Subcutaneous adipose tissue (tissue), 4 donors: ENCODE measurements around the gene CD300E. TPM values are rescaled to one million over a fixed set of nuclear protein-coding genes. Genes with fewer than 3 reads are reported as not detected.

Experiments used
- total RNA-seq, 4 donors: library from RNA; depleted of rRNA; stranded (reverse); fragments of >200 nt; gene quantifications; one replicate each; pipeline ENCODE4 v1.1.0, GENCODE V29; 2016
- TF ChIP-seq, protein P1 (sequence below): fragments of 450-650 bp; IDR thresholded peaks from one replicate; pipeline ENCODE4 v1.5.1; 2016; ENCODE audit warnings: low read depth, mild to moderate bottlenecking, control low read depth, antibody characterized with exemption, moderate library complexity

The CD300E gene
- total RNA-seq, 4 donors from 2014 or later, result 0.38 to 1.2 (median 1.1) TPM

DNA sequence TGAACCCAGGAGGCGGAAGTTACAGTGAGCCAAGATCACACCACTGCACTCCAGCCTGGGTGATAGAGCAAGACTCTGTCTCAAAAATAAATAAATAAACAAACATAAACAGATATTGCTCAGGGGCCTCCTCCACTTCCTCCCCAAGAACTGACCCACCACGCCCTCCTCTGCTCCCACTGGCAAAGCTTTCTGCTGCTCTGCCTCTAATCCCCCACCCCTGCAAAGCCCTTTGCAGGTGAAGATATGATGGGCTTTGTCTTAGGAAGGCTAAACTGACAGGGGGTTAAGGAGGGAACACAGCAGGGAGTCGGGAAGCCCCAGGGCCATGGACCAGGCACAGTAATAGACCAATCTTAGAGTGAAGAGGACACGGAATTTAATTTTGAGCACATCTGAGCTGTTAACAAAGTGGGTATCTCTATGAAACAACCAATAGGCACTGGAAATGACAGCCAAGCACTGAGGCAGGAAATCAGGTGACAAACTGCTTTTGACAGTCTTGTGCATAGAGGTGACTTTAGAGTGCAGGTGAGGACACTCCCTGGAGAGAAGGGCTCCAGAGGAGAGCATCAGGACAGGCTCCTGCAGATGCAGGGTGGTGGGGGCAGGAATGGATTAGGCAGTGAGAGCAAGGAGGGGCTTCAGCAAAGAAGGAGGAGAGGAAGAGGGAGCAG lies 25.1 kb downstream of the CD300E start:
- TF ChIP-seq, protein P1, sequence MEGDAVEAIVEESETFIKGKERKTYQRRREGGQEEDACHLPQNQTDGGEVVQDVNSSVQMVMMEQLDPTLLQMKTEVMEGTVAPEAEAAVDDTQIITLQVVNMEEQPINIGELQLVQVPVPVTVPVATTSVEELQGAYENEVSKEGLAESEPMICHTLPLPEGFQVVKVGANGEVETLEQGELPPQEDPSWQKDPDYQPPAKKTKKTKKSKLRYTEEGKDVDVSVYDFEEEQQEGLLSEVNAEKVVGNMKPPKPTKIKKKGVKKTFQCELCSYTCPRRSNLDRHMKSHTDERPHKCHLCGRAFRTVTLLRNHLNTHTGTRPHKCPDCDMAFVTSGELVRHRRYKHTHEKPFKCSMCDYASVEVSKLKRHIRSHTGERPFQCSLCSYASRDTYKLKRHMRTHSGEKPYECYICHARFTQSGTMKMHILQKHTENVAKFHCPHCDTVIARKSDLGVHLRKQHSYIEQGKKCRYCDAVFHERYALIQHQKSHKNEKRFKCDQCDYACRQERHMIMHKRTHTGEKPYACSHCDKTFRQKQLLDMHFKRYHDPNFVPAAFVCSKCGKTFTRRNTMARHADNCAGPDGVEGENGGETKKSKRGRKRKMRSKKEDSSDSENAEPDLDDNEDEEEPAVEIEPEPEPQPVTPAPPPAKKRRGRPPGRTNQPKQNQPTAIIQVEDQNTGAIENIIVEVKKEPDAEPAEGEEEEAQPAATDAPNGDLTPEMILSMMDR, result no peak

DNA sequence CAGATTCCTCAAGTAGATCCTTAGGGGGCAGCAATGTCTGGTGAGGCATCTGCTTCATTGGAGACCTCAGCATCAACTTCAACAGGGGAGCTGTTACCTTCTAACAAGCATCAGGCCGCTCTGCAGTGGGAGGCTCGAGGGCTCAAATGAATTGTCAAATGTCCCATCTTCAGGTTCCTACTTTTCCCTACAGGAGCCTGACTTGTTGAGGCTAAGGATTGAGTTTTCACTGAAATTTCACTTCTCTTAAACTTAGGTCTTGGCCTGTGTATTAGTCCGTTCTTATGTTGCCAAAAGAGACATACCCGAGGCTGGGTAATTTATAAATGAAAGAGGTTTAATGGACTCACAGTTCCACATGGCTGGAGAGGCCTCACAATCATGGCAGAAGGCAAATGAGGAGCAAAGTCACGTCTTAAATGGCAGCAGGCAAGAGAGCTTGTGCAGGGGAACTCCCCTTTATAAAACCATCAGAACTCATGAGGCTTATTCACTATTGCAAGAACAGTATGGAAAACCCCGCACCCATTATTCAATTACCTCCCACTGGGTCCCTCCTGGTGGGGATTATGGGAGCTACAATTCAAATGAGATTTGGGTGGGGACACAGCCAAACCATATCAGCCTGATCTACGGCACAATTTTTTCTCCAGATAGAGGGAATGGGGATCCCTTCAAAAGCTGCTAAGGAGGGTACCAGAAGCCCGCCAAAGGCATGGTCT lies 26.3 kb downstream of the CD300E start:
- TF ChIP-seq, protein P1, result no peak

DNA sequence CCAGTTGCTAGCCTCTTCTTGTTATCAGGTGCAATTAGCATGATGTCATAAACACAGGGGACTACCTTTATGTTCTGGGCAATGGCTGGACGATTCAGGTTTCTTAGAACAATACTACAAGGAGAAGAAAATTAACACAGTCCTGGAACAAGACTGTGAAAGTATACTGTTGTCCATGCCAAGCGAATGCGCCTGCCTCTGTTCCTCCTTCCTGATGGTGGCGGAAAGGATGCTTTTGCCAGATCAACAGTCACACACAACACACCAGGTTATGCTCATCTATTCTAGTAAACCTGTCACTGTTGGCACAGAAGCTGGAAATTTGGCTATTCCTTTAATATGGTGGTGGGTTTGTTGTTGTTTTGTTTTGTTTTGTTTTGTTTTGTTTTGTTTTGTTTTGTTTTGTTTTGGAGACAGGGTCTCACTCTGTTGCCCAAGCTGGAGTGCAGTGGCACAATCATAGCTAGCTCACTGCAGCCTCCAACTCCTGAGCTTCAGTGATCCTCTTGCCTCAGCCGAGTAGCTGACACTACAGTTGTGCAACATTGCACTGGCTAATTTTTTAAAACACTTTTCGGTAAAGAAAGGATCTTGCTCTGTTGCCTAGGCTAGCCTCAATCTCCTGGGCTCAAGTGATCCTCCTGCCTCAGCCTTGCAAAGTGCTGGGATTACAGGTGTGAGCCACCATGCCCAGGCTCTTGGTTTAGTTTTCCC lies 28.3 kb downstream of the CD300E start:
- TF ChIP-seq, protein P1, result no peak

DNA sequence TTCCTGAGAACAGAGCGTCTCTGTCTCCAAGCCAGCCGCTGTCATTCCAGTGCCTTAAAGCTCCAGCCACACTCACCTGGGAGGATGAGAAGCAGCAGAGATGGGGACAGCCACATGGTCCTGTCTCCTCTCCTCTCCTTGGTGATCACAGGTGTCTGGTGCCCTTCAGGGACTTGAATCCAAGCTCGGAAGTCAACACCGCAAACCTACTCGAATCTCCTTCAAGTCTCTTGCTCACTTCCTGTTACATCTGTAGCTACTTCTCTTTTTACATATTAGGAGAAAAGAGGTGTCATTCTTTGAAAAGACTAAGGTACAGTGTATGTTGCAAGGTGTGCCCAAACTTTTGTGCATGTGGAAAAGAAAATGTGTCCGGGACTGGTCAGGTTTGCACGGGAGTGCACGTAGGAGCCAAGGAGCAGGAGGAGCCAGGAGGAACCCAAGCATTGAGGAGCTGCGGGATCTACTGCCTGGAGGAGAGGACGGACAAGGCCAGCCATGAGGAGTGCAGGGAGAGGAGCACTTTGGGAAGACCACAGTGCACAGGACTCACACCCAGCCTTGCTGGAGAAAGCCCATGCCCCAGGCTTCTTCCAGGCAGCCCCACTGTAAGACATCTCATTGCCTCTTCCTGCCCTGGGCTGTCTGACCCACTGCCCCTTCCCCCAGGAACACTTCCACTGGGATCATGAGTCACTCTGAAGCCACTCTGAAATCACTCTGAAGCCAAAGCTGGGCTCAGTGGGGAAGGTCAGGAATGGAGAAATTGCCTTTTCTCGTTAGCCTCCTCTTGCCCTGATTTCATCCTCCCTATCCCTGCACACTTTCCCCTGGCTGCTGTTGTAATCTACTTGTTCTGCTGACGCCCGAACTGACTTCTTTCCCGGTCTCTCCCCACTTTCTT lies 31.2 kb downstream of the CD300E start, which contains the start of gene CD300LD:
Gene CD300LD, minus strand, starts transcription at position 197 of the 904 bp plus-strand sequence. Its CDS starts 81 bp downstream, at position 116.
- TF ChIP-seq, protein P1, result no peak

DNA sequence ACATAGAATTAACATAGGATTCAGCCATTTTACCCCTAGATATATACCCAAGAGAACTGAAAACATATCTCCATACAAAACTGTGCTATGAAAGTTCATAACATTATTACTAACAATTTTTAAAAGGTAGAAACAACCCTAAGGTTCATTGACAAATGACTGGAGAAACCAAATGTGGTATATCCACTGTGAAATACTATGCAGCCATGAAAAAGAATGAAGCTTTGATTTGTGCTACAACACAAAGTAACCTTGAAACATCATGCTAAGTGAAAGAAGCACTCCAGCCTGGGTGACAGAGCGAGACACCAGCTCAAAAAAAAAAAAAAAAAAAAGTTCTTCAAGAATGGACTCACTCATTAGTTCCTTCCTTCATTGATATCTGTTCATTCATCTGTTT lies 32.0 kb downstream of the CD300E start:
- TF ChIP-seq, protein P1, result no peak

DNA sequence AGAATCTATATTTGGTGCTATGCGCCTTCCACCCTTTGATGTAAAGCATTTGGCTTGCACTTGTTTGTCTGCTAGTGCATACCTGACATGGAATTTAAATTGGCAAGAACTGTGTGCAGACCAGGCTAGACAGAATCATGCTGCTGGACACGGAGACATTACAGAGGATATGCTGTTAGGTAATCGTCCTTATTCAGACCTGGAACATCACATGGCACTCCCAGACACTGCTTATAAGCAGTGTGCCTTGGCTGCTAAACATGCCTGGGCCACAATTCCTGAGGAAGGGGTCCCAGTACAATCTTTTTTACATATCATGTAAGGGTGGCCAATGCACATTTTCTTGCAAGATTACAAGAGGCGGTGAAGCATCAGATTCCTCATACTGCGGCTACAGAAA lies 37.8 kb downstream of the CD300E start:
- TF ChIP-seq, protein P1, result no peak
